ENCODE data around the gene PLPP1.

PLPP1 gene

GRCh38 chr5:55481293-55481855, 53.4 kb downstream of the PLPP1 start:
- Histone ChIP-seq H3K79me2 (ENCODE audit: low read length) (no peaks in the 10 kb centered on the region), H3K27ac (ENCODE audit: low read length) (no peak overlapping the region), H3K4me2 (ENCODE audit: low read depth, low read length) (no peak overlapping the region)

GRCh38 chr5:55480781-55481180, 54.0 kb downstream of the PLPP1 start:
- Histone ChIP-seq H3K4me2 (ENCODE audit: low read depth, low read length) (no peak overlapping the region), H3K27ac (ENCODE audit: low read length) (no peak overlapping the region), H3K9me2 (replicated peaks; ENCODE audit: insufficient read depth, low read length) (no peaks in the 10 kb centered on the region), H3K4me3 (ENCODE audit: low read length) (no peak overlapping the region), H3K9ac (ENCODE audit: low read length) (no peak overlapping the region), H3K36me3 (replicated peaks; ENCODE audit: insufficient read depth, low read length) (no peaks in the 10 kb centered on the region), H3F3A (ENCODE audit: insufficient read depth, low read length) (no peaks in the 10 kb centered on the region), H3K4me1 (ENCODE audit: low read length) (no peaks in the 10 kb centered on the region), H4K20me1 (ENCODE audit: insufficient read depth, low read length) (no peaks in the 10 kb centered on the region), H3K9me3 (replicated peaks; ENCODE audit: insufficient read depth, low read length) (no peaks in the 10 kb centered on the region), H3K27me3 (replicated peaks; ENCODE audit: insufficient read depth, low read length) (no peaks in the 10 kb centered on the region), H2AFZ (ENCODE audit: low read length) (no peak overlapping the region), H3K79me2 (ENCODE audit: low read length) (no peaks in the 10 kb centered on the region)
- TF ChIP-seq EZH2 (optimal IDR thresholded peaks at IDR 0.05; ENCODE audit: low read depth, low read length) (no peak), EZH2phosphoT487 (IDR thresholded peaks at IDR 0.05; ENCODE audit: low read length) (no peak), CTCF (IDR thresholded peaks at IDR 0.05; ENCODE audit: low read length) (no peak)
- DNase-seq = no peak

More at GRCh38 chr5:55481293-55481855, 53.4 kb downstream of the PLPP1 start:
- no peaks in the 10 kb centered on the region for H3K27me3 ChIP-seq (replicated peaks; ENCODE audit: insufficient read depth, low read length)
- no peak overlapping the region for H2AFZ ChIP-seq (ENCODE audit: low read length)
- no peak overlapping the region for H3K9ac ChIP-seq (ENCODE audit: low read length)
- H4K20me1 ChIP-seq (ENCODE audit: insufficient read depth, low read length) = no peaks in the 10 kb centered on the region
- H3K36me3 ChIP-seq (replicated peaks; ENCODE audit: insufficient read depth, low read length) = no peaks in the 10 kb centered on the region
- H3K9me3 ChIP-seq (replicated peaks; ENCODE audit: insufficient read depth, low read length) = no peaks in the 10 kb centered on the region
- DNase-seq = no peak
- H3F3A ChIP-seq (ENCODE audit: insufficient read depth, low read length) = no peaks in the 10 kb centered on the region
- TF ChIP-seq EZH2 (optimal IDR thresholded peaks at IDR 0.05; ENCODE audit: low read depth, low read length) (no peak), EZH2phosphoT487 (IDR thresholded peaks at IDR 0.05; ENCODE audit: low read length) (no peak), CTCF (IDR thresholded peaks at IDR 0.05; ENCODE audit: low read length) (no peak)
- H3K4me1 ChIP-seq (ENCODE audit: low read length) = no peaks in the 10 kb centered on the region
- H3K4me3 ChIP-seq (ENCODE audit: low read length) = no peak overlapping the region
- H3K9me2 ChIP-seq (replicated peaks; ENCODE audit: insufficient read depth, low read length) = no peaks in the 10 kb centered on the region

DNA sequence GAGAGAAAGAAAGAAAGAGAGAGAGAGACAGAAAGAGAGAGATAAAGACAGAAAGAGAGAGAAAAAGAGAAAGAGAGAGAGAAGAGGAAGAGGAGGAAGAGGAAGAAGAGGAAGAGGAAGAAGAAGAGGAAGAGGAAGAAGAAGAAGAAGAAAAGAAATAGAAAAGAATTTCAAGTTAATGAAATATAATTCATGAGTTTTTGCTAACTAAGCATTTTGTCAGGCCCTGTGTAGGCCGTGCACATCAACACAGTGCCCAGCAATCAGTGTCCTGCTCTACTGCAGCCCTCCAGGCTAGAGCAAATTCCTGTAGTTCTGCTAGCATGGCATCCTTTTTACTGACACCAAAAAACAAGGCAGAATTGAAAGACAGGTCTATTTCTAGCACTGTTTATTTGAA, 62.1 kb downstream of the PLPP1 start:
- no peaks in the 10 kb centered on the region for H3K27me3 ChIP-seq (replicated peaks; ENCODE audit: insufficient read depth, low read length)
- H3K4me1 ChIP-seq (ENCODE audit: low read length) = peaks cover 5% of the 10 kb centered on the region
- no peaks in the 10 kb centered on the region for H4K20me1 ChIP-seq (ENCODE audit: insufficient read depth, low read length)
- H3K9me3 ChIP-seq (replicated peaks; ENCODE audit: insufficient read depth, low read length) = no peaks in the 10 kb centered on the region
- no peak for TF ChIP-seq EZH2 (optimal IDR thresholded peaks at IDR 0.05; ENCODE audit: low read depth, low read length)
- TF ChIP-seq EZH2phosphoT487 (IDR thresholded peaks at IDR 0.05; ENCODE audit: low read length) = no peak
- no peak for TF ChIP-seq CTCF (IDR thresholded peaks at IDR 0.05; ENCODE audit: low read length)
- H3K79me2 ChIP-seq (ENCODE audit: low read length) = no peaks in the 10 kb centered on the region
- H3K36me3 ChIP-seq (replicated peaks; ENCODE audit: insufficient read depth, low read length) = no peaks in the 10 kb centered on the region
- DNase-seq = no peak
- no peak overlapping the region for H3K27ac ChIP-seq (ENCODE audit: low read length)
- H3K4me3 ChIP-seq (ENCODE audit: low read length) = no peak overlapping the region
- H3F3A ChIP-seq (ENCODE audit: insufficient read depth, low read length) = no peaks in the 10 kb centered on the region
- no peaks in the 10 kb centered on the region for H3K9me2 ChIP-seq (replicated peaks; ENCODE audit: insufficient read depth, low read length)
- no peak overlapping the region for H3K9ac ChIP-seq (ENCODE audit: low read length)
- H2AFZ ChIP-seq (ENCODE audit: low read length) = no peak overlapping the region
- no peak overlapping the region for H3K4me2 ChIP-seq (ENCODE audit: low read depth, low read length)
